ENCODE measurements around the gene PLCG1.

The PLCG1 gene

DNA sequence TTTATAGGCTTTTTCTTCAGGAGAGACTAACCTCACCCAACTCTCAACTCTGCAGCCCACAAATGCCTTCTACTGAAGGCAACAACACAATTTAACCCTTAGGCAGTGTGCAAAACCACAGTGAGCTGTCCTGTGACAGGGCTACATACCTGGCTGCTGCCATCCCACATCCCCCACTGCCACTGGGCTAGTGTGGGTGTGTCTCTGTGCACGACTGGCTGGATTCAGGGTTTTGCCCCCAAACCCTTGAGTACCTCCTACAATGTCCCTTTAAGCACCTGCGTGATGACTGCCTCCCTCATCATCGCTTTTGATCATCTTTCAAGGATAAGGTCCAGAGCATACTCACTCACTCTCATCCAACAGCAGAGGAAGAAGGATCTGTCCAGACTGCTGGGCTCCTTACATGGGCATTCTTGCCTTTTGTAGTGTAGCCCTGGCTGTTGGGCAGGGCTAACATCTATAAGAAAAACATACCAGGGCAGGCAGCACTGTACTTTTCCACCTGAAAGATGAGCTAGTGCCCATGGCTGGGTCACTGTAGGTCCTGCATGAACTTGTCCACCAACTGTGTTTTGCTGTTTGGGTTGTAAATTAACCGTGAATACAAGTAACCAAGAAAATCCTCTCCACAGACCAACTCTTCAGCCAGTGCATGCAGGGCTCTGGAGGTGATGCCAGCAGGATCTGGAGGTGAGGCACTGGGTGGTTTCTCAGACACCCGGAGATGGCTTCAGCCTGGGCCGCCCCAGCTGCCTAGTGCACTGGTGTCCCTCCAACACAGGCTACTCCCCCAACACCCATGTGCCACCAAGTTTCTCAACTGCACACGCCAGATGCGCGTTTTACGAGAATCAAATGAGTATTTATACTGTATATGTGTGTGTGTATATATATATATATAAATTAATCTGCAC, 45.2 kb downstream of the PLCG1 start:
- no peak for DNase-seq

DNA sequence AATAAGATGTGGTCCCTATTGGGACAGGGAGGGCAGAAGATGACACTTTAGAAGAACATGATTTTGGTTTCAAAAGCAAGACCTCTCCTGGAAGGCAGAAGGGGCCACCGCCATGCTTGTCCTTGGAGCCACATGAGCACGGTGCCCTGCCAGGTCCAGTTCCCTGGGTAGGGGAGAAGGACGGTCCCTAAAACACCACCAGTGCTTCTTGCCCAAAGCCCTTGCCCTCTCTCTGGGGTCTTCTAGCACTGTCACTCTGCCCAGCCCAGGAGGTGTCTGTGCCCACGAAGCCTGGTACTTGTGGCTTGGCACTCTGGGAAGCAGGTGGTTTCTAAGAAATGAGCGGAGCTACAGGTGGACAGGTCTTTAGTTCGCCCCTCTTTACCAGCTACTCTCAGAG, 46.0 kb downstream of the PLCG1 start:
- no peak for DNase-seq

GRCh38 chr20:41183831-41184230, 46.5 kb downstream of the PLCG1 start:
- no peak for DNase-seq

GRCh38 chr20:41185013-41185757, 47.8 kb downstream of the PLCG1 start:
- DNase-seq: no peak

DNA sequence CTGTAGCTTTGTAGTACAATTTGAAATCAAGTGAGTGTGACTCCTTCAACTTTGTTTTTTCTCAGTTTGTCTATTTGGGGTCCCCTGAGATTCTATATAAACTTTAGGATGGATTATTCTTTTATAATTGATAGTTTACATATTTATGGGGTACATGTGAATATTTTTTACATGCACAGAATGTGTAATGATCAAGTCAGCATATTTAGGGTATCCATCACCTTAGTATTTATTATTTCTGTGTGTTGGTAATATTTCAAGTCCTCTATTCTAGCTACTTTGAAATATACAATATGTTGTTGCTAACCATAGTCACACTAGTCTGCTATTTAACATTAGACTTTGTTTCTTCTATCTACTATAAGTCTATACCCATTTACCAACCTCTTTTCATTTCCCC, 50.3 kb downstream of the PLCG1 start:
- no peak for DNase-seq

DNA sequence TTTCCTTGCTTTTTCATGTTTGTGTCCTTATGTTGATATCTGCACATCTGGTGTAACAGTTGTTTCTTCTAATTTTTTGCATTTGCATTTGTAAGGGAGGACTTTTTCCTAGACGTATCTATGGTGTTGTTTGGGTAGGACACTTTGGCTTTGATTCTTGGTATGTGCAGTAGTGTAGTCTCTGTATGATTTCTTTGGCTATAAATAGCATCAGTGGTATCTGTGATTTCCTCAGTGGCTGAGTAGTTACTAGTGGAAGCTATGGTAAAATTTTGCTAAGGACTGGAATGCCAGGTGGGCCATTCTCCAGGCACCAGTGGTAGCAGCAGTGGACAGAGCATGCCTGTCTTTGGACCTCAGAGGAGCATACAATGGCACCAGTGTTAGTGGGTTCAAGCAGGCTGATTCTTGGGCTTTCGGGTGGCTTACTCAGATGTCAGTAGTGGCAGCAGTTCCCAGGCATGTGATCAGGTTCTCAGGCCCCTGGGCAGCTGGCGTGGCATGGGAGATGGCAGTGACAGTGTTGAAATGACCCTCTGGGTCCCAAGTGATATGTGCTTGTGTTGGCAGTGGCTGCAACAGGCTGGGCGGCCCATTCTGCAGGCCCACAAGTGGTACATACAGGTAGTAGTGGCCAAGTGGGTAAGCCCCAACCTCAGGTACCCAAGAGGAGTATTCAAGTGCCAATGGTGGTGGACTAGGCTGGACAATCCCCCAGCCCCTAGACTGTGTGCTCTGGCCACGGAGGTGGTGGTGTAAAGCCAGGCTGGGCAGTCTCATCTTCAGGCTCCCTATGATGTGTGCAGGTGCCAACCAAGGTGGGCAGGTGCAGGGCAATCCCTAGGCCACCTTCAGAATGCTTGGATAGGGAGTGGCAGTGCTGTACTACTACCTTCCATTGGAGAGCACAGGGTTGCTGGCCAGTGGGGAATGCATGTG, 54.5 kb downstream of the PLCG1 start:
- DNase-seq: no peak

DNA sequence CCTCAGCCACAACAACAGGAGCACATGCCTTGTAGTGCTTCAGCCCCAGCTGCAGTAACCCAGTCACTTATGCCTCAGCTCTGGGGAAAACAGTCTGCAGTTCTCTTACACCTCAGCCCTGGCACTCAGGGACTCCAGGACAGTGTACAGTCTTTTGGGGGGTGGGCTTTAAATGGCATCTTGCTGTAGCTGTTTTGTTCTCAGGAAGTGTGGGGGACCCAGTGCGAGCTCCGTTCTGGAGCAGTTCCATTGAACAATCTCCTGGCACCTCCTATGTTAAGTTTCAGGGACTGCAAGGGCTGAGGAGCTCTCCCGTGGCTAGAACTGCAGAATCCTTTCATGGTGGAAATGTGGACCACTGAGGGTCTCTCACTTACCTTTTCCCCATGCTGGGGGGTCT, 55.2 kb downstream of the PLCG1 start:
- no peak for DNase-seq

DNA sequence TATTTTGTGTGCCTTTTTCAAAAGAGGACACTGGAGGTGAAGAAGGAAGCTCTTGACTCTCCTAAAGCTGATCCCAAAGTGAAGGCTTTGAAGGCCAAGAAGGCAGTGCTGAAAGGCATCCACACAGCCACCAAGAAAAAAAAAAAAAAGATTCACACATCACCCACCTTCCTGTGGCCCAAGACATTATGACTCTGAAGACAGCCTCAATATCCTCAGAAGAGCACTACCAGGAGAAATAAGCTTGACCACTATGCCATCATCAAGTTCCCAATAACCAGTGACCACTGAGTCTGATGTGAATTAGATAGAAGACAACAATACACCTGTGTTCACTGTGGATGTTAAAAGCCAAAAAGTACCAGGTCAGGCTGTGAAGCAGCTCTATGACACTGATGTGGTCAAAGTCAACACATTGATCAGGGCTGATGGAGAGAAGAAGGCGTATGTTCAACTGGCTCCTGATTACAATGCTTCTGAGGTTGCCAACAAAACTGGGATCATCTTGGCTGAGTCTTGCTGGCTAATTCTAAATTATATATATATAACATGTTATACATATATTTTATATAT, 59.4 kb downstream of the PLCG1 start:
- no peak for DNase-seq

- no peak for DNase-seq
Observed at GRCh38 chr20:41198443-41198842, 61.1 kb downstream of the PLCG1 start.

DNA sequence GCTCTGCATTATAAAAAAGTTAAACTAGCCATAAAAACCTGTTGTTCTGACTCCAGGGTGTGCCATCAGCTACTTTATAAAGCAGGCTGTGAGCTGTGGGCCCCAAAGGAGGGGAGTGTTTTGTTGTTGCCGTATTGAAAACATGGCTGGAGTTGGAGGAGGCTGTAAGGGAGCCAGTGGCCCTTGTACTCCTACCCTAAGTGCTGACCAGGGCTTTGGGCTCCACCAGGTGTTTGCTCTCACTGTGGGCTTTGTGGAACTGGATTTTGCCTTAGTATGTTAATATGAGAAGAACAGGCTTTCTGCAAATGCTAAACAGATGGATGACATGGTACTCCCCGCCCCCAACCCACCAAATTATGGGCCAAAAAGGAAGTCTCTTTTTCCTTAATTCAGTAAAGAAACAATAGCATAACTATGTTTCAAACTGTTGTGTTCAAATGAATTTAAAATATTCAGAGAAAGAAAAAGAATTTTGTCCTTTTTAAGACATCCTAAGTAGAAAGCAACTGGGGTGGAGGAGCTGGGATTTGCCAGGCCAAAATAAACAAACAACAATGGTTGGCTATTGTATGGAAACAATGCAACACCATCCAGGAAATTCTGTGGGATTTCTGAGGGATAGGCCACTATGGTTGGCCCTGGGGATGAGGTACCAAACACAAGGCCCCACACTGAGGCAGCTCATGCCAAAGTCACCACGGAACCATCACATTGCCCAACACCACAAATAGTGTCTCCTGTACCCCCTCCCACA, 63.3 kb downstream of the PLCG1 start:
- no peak for DNase-seq

DNA sequence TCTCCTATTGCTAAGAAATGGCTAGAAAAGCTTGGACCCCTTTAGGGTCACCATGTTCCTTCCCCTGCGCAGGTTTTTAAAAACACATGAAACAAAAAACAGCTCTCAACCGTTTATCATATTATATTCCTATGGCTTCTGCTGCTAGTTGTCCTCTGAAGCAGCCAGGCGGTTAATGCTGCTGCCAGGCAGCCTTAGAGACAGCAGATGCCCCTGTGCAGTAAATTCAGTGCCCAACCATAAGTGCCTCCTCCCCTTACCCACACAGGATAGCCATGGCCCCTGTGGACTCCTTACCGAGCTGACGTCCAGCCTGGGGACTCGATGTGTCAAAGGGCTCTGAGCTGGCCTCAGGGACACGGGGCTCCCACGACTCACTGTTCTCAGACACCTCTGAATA, 64.4 kb downstream of the PLCG1 start:
- no peak for DNase-seq

DNA sequence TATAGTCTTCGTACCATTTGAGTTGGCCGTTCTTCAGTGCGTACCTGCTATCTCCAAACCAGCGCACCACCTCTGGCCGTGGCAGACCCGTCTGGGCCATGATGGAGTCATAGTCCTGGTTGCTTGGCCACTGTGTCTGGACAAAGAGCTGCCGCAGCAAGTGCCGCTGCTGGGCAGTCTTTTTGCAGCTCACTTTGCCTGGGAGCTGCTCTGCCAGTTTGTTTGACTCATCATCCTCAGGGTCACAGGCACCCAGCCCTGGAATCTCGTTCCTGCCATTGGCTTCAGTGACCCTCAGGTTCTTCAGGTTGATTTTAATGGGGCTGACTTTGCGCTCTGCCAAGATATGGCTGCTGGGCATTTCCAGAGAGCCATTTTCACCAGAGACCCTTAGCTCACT, 65.1 kb downstream of the PLCG1 start:
- DNase-seq: no peak

DNA sequence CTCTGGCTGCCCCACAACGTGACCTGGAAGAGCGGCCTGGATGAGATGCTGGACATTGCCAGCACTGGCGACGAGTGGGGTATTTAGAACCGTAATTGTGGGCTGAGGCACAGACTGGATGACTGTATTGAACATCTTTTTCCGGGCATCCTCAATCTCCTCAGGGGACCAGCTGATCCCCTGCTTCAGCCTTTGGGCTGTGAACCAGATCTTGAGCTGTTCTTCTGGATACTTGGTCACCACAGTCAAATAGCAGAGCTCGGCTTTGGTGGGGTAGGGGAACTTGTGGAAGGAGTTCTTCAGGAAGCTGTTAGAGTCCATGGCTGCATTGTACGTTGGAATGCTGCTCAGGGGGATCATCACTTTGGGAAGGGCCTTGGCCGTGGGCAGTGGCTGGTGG, 66.3 kb downstream of the PLCG1 start:
- no peak for DNase-seq

DNA sequence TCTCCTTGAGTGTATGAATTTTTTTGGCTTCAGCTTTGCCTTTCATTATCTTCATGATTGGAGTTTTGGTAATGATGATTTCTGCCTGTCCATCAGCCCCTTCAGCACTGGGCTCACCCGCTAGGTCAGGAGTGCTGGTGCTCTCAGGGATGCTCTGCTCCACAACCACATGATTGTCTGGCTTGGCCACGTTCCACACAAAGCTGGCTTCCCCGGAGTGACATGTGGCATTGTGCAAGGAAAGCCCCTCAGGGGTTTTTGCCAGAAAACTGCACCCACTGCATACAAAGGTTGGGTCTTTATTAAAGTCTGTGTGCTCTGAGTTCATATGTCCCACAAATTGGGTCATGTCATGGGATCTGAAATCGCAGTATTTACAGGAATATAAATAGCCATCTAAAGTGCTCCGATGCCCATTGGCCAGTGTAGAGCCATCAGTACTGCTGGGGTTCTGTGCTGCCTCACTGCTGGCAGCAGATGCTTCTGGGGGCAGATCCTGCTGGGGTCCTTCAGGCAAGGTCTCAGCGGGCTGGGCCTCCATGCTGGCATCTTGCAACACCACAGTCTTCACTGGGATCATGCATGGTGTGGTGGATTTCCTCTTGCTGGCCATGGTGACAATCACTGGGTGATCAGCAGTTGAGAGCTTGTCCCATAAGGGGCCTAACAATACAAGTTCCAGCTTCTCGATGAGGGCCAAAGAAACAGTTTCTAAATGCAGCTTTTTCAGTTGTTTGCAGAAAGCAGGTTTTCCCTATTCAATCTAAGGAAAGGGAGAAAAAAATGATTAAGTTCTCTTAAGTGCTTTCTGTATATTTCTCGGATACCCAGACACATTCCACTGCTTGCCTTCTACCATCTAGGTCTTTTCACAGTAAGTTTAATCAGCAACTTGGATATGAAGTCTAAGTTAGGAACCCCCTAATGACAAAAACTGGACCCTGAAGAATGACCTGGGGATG, 67.2 kb downstream of the PLCG1 start:
- DNase-seq: no peak

- DNase-seq: no peak
Observed at GRCh38 chr20:41205313-41205712, 68.0 kb downstream of the PLCG1 start.

- no peak for DNase-seq
Observed at GRCh38 chr20:41213150-41213820, 75.9 kb downstream of the PLCG1 start.

- no peak for DNase-seq
Observed at GRCh38 chr20:41214202-41214601, 76.9 kb downstream of the PLCG1 start.

DNA sequence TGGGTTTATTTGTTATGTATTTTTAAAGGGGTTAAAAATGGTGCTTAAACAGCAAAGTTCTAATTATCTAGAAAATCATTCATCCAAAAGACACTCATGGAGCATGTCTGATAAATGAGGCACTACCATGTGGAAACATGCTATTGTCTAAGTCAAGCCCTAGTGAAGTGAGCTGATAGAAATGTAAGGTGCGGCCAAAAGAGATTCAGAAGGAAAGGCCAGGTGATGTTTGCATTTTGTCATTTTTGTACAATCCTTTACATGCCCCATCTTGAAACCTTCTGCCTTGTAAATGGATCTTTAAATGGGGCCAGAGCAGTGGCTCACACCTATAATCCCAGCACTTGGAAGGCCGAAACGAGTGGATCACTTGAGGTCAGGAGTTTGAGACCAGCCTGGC, 77.3 kb downstream of the PLCG1 start:
- DNase-seq: no peak

DNA sequence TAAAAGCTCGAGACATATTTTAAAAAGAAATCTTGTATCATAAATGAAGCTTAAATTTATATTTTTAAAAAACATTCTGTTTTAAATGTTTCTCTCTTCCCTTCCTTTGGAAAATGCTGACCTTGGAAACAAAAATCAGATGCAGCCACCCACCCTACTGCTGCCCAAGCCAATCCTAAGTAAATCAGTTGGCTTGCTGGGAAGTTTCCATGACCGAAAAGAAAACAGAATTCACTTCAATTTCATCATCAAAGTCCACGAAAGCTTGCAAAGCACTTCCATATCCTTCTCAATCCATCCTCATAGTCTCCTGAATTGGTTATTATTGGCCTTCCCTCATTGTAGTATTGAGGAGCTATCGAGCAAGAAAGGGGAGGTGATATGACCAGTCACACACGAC, 80.1 kb downstream of the PLCG1 start:
- DNase-seq: no peak

DNA sequence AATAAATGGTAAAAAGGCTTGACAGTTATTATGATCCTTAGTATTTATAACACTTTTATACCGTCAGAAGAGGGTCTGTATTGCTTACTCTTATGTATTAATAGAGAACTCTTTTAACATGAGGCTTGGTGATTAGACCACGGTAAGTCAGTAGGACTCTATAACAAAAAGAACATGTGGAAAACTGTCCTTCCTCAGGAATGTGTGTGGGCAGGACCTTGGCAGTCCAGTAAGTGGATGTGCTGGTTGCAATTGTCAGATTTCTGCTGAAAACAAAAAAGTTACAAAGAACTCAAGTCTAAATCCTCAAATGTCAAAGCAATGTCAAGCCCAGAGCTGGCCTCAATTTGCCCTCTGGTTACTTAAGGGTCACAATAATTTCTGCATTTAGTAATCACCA, 81.1 kb downstream of the PLCG1 start:
- DNase-seq: no peak

Measured in activated naive CD4-positive, alpha-beta T cell (primary cell).